GM19193 (cell line): Measurements from ENCODE around the gene BRCA1.

ENCODE experiments used
- POLR2A ChIP-seq: IDR thresholded peaks from 4 replicates; pipeline ENCODE4 v1.6.1; 2011; ENCODE audit not compliant: insufficient read depth, insufficient read length; ENCODE audit errors: extremely low read depth

The BRCA1 gene

GRCh38 chr17:43003542-43004172 is 121.5 kb downstream of the BRCA1 start:
- TF ChIP-seq POLR2A, result peak; percentile 26

GRCh38 chr17:42999003-42999525 is 126.1 kb downstream of the BRCA1 start:
- TF ChIP-seq POLR2A, result no peak

GRCh38 chr17:42997984-42998938 is 126.9 kb downstream of the BRCA1 start, which contains the start of gene RPL27:
Gene RPL27 (plus strand): TSS chr17:42998419. CDS start chr17:42998751, 332 bp downstream.
- TF ChIP-seq POLR2A, result peak; percentile 95

- no peak for TF ChIP-seq POLR2A
Measured at GRCh38 chr17:42997390-42997983, 127.7 kb downstream of the BRCA1 start.
